Amniotic epithelial cell (primary cell): ENCODE data around the gene AVP.
"Not testable (repeated sequence)": the region's sequence is repeated elsewhere in the genome, so short reads cannot be mapped to it uniquely, and the experiment has no call there.

Experiments
- DNase-seq: peaks from one replicate; pipeline ENCODE4 v3.0.0-alpha.2; 2010; ENCODE audit warnings: low read depth

The AVP gene

GRCh38 chr20:3082955-3083952, 1.3 kb downstream of the AVP start:
- DNase-seq, result no peak

GRCh38 chr20:3082306-3082951, 2.1 kb downstream of the AVP start:
- no peak for DNase-seq

- no peak for DNase-seq
These were observed 2.9 kb downstream of the AVP start for GRCh38 chr20:3081641-3082040.

- DNase-seq, result peak; percentile 82
These were observed 3.6 kb downstream of the AVP start for GRCh38 chr20:3080939-3081388.

DNA sequence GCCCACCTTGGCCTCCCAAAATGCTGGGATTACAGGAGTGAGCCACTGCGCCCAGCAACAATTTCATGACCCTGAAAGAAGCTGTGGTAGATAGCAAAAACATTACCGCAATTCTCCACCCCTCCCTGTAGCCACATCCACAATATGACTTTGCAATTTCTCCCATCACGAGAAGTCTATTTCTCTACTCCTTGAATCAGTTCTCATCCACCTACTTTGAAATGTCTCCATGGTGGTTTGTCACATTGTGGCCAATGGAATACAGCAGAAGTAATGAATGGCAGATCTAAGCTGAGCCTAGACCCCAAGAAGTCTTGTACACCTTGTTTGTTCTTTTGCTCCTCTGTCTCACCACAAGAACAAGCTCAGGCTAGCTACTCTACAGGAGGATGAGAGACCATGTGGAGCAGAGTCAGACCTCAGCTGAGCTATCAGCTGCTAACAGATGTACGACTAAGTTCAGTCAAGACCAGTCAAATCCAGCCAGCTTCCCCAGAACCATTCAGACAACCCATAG, 6.8 kb downstream of the AVP start:
- peak; percentile 14 for DNase-seq

GRCh38 chr20:3075315-3075714, 9.2 kb downstream of the AVP start:
- DNase-seq, result not testable (repeated sequence)

GRCh38 chr20:3074812-3075211, 9.7 kb downstream of the AVP start:
- no peak for DNase-seq

GRCh38 chr20:3073251-3073643, 11.3 kb downstream of the AVP start:
- not testable (repeated sequence) for DNase-seq

GRCh38 chr20:3072530-3073250, 11.8 kb downstream of the AVP start:
- DNase-seq, result no peak

DNA sequence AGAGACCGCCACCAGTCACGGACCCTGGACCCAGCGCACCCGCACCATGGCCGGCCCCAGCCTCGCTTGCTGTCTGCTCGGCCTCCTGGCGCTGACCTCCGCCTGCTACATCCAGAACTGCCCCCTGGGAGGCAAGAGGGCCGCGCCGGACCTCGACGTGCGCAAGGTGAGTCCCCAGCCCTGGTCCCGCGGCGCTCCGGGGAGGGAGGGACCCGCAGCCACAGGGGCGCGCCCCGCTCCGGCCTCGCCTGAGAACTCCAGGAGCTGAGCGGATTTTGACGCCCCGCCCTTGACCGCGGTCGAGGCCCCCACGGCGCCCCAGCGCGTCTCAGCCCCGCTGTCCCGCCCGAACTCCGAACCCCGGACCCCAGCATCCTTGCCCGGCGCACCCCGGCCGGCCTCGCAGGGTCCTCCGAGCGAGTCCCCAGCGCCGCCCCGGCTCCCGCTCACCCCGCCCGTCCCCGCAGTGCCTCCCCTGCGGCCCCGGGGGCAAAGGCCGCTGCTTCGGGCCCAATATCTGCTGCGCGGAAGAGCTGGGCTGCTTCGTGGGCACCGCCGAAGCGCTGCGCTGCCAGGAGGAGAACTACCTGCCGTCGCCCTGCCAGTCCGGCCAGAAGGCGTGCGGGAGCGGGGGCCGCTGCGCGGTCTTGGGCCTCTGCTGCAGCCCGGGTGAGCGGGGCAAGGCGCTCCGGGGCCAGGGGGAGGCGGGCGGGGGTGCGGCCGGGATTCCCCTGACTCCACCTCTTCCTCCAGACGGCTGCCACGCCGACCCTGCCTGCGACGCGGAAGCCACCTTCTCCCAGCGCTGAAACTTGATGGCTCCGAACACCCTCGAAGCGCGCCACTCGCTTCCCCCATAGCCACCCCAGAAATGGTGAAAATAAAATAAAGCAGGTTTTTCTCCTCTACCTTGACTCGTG, 12.7 kb downstream of the AVP start, which contains the start of gene OXT:
Gene OXT, plus strand, starts transcription at position 11 of the 920 bp plus-strand sequence. Its CDS starts 36 bp downstream, at position 47.
- no peak for DNase-seq

DNA sequence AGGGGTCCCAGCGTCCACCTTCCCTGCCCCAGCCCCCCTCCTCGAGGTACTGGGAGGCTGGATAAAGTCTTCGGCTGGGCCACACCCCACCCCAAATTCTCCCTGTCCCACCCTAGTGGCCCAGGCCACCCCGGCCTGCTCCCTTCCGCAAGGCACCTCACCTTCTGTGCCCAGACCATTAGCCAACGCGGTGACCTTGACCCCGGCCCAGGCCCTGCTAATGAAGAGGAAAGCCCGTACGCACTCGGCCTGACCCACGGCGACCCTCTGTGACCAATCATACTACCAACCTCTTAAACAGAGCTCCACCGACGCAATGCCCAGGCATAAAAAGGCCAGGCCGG, 13.3 kb downstream of the AVP start:
- no peak for DNase-seq

GRCh38 chr20:3070725-3071124, 13.8 kb downstream of the AVP start:
- no peak for DNase-seq

DNA sequence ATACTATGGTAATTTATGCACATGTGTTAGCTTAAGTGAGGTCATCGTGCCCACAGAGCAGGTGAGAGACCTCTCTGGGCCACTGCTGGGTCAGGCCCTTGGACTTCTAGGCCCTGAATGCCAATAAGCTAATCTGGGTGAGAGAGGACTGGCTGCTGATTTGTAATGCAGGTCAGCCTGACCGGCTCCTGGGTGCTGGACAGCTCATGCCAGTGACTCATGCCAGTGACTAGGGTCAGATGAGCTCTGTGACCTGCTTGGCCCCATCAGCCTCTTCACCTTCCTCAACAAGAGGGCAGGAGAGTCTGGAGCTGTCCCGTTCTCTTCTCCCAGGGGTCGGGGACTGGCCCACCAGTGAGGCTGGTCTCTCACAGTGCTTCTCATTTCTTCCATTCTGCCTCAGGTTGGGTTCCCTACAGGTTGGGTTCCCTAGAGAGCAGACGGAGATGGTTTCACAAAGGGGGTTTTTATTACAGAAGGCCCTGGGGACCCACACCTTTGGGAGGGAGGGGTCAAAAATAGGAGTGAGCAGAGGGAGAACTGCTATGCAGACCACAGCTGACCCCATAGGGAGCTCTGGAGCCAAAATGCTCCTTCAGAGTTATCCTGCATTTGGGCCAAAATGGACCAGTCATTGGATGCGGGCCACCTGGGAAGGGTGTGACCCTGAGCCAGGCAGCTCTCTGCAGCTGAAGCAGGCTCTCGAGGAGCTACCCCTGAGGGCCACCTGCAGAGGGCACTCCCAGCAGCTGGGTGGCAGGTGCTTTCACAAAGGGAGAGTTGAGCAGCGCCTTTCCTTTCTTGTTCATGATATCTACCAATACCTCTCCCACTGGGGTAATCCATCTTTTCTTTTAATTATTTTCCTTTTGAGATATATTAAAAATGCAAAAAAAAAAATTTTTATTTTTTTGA, 15.3 kb downstream of the AVP start:
- peak; percentile 54 for DNase-seq

DNA sequence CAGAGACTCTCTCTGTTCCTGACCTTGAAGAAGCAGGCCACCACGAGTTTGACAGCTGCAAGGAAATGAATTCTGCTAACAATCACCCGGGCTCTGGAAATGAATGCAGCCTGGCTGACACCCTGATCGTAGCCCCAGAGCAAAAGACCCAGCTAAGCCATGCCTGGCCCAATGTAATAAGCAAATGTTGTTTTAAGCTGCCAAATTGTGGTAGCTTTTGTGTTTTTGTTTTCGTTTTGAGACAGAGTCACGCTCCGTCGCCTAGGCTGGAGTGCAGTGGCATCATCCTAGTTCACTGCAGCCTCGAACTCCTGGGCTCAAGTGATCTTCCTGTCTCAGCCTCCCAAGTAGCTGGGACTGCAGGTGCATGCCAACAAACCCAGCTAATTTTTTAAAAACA, 16.4 kb downstream of the AVP start:
- DNase-seq, result no peak

- DNase-seq, result peak; percentile 33
These were observed 17.1 kb downstream of the AVP start for GRCh38 chr20:3067139-3068014.

DNA sequence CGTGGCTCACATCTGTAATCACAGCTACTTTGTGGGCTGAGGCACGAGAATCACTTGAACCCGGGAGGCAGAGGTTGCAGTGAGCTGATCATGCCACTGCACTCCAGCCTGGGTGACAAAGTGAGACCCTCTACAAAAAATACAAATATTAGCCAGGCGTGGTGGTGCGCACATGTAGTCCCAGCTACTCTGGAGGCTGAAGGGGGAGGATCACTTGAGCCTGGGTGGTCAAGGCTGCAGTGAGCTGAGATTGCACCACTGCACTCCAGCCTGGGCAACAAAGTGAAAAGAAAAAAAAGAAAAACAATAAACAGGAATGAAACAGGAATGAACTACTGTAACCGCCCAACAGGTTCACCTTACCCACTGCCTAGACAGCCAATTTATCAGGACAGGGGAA, 20.4 kb downstream of the AVP start:
- DNase-seq, result not testable (repeated sequence)

DNA sequence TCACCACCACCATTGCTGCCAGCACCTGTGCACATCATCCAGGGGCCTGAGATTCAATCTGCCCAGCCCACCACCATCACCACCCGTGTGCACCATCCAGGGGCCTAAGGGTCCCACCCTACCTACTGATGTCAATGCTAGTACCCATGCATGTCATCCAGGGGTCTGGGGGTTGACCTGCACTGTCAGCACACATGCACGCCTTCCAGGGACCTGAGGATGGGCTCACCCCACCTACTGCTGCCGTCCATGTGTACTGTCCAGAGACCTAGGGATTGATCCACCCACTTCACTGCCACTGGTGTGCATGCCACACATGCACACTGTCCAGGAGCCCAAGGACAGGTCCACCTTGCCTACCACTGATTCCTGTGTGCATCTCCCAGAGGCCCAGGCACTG, 25.0 kb downstream of the AVP start:
- DNase-seq, result no peak

DNA sequence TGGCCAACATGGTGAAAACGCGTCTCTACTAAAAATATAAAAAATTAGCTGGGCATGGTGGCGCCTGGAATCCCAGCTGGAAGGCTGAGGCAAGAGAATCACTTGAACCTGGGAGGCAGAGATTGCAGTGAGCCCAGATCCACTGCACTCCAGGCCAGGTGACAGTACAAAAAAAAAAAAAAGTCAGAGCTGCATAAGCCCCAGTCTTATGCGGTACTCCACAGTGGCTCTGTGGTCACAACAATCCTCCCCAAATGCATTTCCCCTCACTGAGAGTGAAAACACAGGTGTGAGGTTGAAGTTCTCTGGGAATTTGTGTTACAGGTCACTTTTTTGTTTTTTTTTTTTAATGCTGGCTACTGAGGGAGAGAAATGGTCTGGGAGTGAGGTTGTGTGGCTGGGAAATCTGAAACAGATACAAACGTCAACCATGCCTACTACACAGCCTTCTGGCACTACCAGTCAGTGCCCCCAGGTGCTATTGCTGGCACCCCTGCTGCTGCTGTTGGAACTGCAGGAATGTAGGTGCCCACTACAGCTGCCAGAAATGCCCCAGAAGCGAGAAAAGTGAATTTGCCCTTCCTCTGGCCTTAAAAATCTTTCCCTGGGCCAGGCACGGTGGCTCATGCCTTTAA, 33.0 kb downstream of the AVP start:
- DNase-seq, result no peak
